GM19463 (cell line): ENCODE measurements around the gene CYTH3.

Experiments used
- ATAC-seq: cut with Tn5 transposase; IDR thresholded peaks from one replicate; pipeline ENCODE4 v1.9.1; 2021; ENCODE audit warnings: mild to moderate bottlenecking, moderate library complexity; ENCODE audit not compliant: unreplicated experiment

Gene CYTH3

DNA sequence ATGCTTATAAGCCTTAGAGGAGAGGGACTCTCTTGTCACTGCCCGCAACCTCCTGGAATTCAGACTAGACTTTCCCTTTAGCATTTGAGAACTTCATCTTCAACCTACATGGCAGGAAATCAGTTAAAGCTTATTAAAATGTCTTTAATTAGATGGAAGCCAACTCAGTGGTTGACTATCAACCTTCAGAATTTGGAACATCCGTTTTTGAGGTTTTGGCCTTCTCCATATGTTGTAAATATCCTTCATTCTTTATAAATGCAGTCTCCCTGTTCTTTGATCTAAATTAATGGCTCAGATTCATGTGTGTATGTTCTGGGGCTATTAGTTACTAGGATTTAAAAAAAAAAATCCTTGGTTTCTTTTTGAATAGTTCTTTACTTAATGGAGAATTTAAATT lies 156.2 kb downstream of the CYTH3 start:
- ATAC-seq, result no peak
